Tibial nerve (tissue), 3 donors: Measurements from ENCODE around the gene RINT1.

ENCODE experiments used
- POLR2A ChIP-seq, 2 donors: fragments of 450-650 bp; IDR thresholded peaks; one replicate each; pipeline ENCODE4 v1.6.1; 2017; ENCODE audit warnings: antibody characterized with exemption in 2 of 2, mild to moderate bottlenecking in 2 of 2, moderate library complexity in 2 of 2
- TF ChIP-seq, protein P1 (sequence below), 5 experiments: fragments of 200-600 bp in 3 of 5; fragments of 450-650 bp in 2 of 5; sonication (generic) in 3 of 5; IDR thresholded peaks; one replicate each; pipeline ENCODE4 v1.5.1; 2016 to 2019; ENCODE audit warnings: antibody characterized with exemption in 5 of 5, mild to moderate bottlenecking in 3 of 5, moderate library complexity in 2 of 5

DNA sequence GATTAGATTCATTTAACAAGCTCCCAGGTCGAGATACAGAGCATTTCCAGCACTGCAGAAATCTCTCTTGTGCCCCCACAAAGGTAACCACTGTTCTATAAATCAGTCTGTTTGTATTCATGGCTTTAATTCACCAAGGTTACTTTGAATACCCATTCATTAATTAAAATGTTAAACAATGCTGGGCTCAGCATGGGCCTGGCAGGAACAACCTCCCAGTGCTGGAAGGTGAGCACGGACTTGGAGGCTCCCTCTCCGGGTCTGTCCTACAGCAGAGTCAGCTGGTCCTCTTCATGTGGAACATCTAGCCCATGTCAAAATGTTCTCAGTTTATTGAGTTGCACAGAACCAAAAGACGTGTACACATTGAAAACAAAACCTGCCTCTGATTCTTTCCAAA, 64.9 kb downstream of the RINT1 start:
- TF ChIP-seq, protein P1, sequence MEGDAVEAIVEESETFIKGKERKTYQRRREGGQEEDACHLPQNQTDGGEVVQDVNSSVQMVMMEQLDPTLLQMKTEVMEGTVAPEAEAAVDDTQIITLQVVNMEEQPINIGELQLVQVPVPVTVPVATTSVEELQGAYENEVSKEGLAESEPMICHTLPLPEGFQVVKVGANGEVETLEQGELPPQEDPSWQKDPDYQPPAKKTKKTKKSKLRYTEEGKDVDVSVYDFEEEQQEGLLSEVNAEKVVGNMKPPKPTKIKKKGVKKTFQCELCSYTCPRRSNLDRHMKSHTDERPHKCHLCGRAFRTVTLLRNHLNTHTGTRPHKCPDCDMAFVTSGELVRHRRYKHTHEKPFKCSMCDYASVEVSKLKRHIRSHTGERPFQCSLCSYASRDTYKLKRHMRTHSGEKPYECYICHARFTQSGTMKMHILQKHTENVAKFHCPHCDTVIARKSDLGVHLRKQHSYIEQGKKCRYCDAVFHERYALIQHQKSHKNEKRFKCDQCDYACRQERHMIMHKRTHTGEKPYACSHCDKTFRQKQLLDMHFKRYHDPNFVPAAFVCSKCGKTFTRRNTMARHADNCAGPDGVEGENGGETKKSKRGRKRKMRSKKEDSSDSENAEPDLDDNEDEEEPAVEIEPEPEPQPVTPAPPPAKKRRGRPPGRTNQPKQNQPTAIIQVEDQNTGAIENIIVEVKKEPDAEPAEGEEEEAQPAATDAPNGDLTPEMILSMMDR (IDR thresholded peaks at IDR 0.05) = no peak
- TF ChIP-seq POLR2A (IDR thresholded peaks at IDR 0.05) = no peak
